Pancreas (tissue), 10 donors: ENCODE data around the gene GORASP1. TPM values are rescaled to one million over a fixed set of nuclear protein-coding genes. Genes with fewer than 3 reads are reported as not detected.

ENCODE experiments used
- ATAC-seq, 4 donors: fragments of 200-7000 bp; cut with Tn5 transposase; one replicate each; pipeline versions ENCODE4 v1.8.0 to v1.9.1; 2020; ENCODE audit warnings: mild to moderate bottlenecking in 4 of 4, moderate library complexity in 4 of 4
- DNase-seq, 6 donors: peaks; one replicate each; pipeline ENCODE4 v3.0.0-alpha.2; 2020
- FAIRE-seq: peaks from 2 replicates; lab custom pipeline; 2012; peaks lifted over from hg19 to GRCh38; lab: Jason Lieb, UNC
- H3K27ac ChIP-seq, 4 donors: fragments of 200-600 bp; sonication (generic); 1 replicate in 3 of 4; 2 replicates in 1 of 4; pipeline versions ENCODE4 v1.5.0 to v1.8.0; 2020
- H3K27me3 ChIP-seq, 4 donors: fragments of 200-600 bp; one replicate each; pipeline ENCODE4 v1.8.0; 2021
- H3K36me3 ChIP-seq, 3 donors: fragments of 200-600 bp; sonication (generic) in 1 of 3; one replicate each; pipeline versions ENCODE4 v1.5.0 to v1.8.0; 2020 to 2021
- H3K4me1 ChIP-seq, 3 donors: fragments of 200-600 bp; one replicate each; pipeline ENCODE4 v1.8.0; 2021
- H3K4me3 ChIP-seq, 4 donors: fragments of 200-600 bp; sonication (generic) in 2 of 4; one replicate each; pipeline versions ENCODE4 v1.5.0 to v1.8.0; 2020 to 2021
- H3K9me3 ChIP-seq, 4 donors: fragments of 200-600 bp; one replicate each; pipeline ENCODE4 v1.8.0; 2021
- CTCF ChIP-seq, 4 donors: fragments of 200-600 bp; sonication (generic) in 3 of 4; IDR thresholded peaks; one replicate each; pipeline versions ENCODE4 v1.5.0 to v1.8.0; 2021; ENCODE audit warnings: antibody characterized with exemption in 4 of 4
- WGBS, 2 donors: extraction: QIAGEN DNeasy Blood & Tissue Kit; methylation state at CpG; one replicate each; pipeline ENCODE4 v1.1.7; 2013; 5-methylcytosine and 5-hydroxymethylcytosine counted together
- intact Hi-C, 3 donors: fragments of 100-400 bp; cut with DNase I; formaldehyde crosslinking; loops; one replicate each; pipeline versions ENCODE4 v1.11.1 to v1.14.2; 2022
- polyA plus RNA-seq, 2 donors: library from polyadenylated mRNA; stranded (reverse); fragments of 200-250 nt; gene quantifications; one replicate each; pipeline ENCODE4 v1.2.3, GENCODE V29; 2013
- total RNA-seq, 6 donors: library from RNA; stranded (reverse); fragmentation: NEBNext Ultra II Directional in 4 of 6; extraction: Animal tissue kit (Norgen Biotek cat#: 25700) in 4 of 6; gene quantifications; one replicate each; pipeline versions ENCODE4 v1.2.1 to v1.2.4, GENCODE V29; 2021 to 2023
- donor health status: healthy with polysubstance abuse.
- donor health status: DM: no; HTN: no; CAD: no; lungs with moderate emphysema.
- donor health status: DM: no; HTN: no; CAD: no.
- donor health status: control.
- donor health status: control.
- donor health status: Bipolar disorder and iron deficiency.
- donor health status: DM: yes; HTN: yes; CAD: no.
- donor health status: DM: no; HTN: no; CAD: no.
- donor health status: DM: no; HTN: no; CAD: no.
- donor health status: DM: yes; HTN: yes; CAD: no.

The GORASP1 gene
- total and polyA plus RNA-seq, 8 donors, result 25.9 to 79.6 (median 34.3) TPM

DNA sequence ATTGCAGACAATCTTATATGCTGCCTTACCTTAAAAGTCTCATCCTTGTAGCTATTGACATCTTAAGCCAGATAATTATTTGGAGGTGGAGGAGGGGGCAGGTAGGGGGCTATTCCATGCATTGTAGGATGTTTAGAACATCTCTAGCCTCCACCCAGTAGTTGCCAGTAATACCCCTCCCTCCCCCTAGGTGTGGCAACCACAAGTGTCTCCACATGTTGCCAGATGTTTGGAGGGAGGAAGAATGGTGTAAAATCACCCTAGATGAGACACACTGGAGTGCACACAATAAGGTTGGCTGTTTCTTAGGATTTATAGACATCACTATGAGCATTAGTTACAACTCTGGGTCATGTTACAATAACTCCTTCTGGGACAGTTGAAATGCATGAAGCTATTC is 27.4 kb downstream of the GORASP1 start:
- Histone ChIP-seq H3K4me1 (no peaks in the 10 kb centered on the region), H3K4me3 (no peak overlapping the region), H3K9me3 (no peaks in the 10 kb centered on the region), H3K27ac (no peak overlapping the region), H3K27me3 (no peaks in the 10 kb centered on the region), H3K36me3 (peaks cover 3 to 28% (median 20%) of the 10 kb centered on the region in 3 donors)
- DNase-seq (no peak), FAIRE-seq (no peak), ATAC-seq (no peak)
- no peak for TF ChIP-seq CTCF (IDR thresholded peaks at IDR 0.05)
- intact Hi-C loops, result no loop called here

- no peak for FAIRE-seq
- DNase-seq, result no peak
- TF ChIP-seq CTCF (IDR thresholded peaks at IDR 0.05), result no peak
- no peaks in the 10 kb centered on the region for H3K27me3 ChIP-seq
- no peak overlapping the region for H3K27ac ChIP-seq
- ATAC-seq, result no peak
- no peaks in the 10 kb centered on the region for H3K9me3 ChIP-seq
- H3K4me3 ChIP-seq, result no peak overlapping the region
- intact Hi-C loops, result no loop called here
- peaks cover 3 to 31% (median 20%) of the 10 kb centered on the region in 3 donors for H3K36me3 ChIP-seq
- no peaks in the 10 kb centered on the region for H3K4me1 ChIP-seq
These were observed 27.9 kb downstream of the GORASP1 start for GRCh38 chr3:39079530-39079929.

DNA sequence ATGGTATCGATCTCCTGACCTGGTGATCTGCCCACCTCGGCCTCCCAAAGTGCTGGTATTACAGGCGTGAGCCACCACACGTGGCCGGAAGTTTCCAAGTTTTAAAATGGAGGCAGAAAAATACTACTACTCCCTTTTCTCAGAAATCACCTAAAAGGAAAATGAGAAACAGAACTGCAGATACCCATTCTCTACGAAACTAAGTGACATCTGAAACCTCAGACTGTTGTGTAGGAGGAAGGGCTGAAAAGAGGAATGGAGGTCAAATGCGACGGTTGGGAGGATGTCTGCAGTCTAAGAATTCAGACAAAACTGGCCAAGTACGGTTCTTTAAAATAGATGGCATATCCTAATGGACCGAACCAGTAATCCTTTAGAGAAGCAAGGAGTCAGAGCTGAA is 31.5 kb downstream of the GORASP1 start:
- Histone ChIP-seq H3K9me3 (no peaks in the 10 kb centered on the region), H3K4me1 (no peaks in the 10 kb centered on the region), H3K4me3 (no peak overlapping the region), H3K36me3 (peaks cover 3 to 32% (median 20%) of the 10 kb centered on the region in 3 donors), H3K27ac (no peak overlapping the region), H3K27me3 (no peaks in the 10 kb centered on the region)
- FAIRE-seq, result no peak
- DNase-seq, result no peak
- WGBS, 2 donors, result 95 to 99% methylated on average over 10 of the region's 10 CpGs
- intact Hi-C loops, result no loop called here
- no peak for TF ChIP-seq CTCF (IDR thresholded peaks at IDR 0.05)
- ATAC-seq, result no peak

DNA sequence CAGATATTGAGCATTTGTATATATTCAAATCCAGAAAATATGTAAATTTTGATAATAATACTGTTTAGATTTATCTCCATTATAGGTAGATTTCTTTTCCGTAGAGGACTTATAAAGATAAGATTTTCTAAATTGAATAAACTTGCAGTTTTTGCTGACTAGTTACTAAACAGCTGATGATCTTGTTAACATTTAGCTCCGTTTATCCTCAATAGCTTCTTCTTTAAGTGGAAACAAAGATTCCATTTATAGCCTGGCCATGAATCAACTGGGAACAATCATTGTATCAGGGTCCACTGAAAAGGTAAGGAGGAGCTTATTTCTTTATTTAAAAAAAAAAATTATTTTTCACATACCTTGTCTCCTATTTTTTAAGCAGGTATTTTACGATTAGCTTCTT is 38.9 kb downstream of the GORASP1 start:
- H3K27me3 ChIP-seq, result no peaks in the 10 kb centered on the region
- no peak for TF ChIP-seq CTCF (IDR thresholded peaks at IDR 0.05)
- no peak overlapping the region for H3K4me3 ChIP-seq
- H3K36me3 ChIP-seq, result peaks cover 0 to 24% (median 9%) of the 10 kb centered on the region in 3 donors
- 82 to 86% methylated on average over 3 of the region's 3 CpGs for WGBS, 2 donors
- H3K9me3 ChIP-seq, result no peaks in the 10 kb centered on the region
- ATAC-seq (no peak), FAIRE-seq (no peak), DNase-seq (no peak)
- no peaks in the 10 kb centered on the region for H3K4me1 ChIP-seq
- no peak overlapping the region for H3K27ac ChIP-seq
- intact Hi-C loops, result no loop called here

DNA sequence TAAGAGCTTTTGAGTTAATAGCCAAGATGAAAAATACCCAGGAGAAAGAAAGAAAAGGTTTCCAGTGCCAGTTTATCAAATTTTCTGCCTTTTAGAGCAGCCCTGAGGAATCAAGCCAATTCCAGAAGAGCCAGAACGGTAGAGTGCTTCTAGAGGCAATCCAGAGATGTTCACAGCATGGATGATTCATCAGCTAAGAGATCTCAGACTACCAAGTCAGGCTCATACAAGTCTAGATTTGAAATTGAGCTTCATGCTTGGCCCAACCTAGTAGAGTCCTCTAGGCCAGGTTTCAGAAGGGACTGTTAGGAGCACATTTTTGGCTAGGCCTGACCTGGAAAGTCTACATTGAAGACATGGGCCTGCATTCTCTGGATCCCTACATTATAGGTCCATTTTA is 40.1 kb downstream of the GORASP1 start:
- FAIRE-seq, result no peak
- 63 to 67% methylated on average over 1 of the region's 1 CpG for WGBS, 2 donors
- TF ChIP-seq CTCF (IDR thresholded peaks at IDR 0.05), result no peak
- Histone ChIP-seq H3K27me3 (no peaks in the 10 kb centered on the region), H3K4me1 (no peaks in the 10 kb centered on the region), H3K4me3 (no peak overlapping the region), H3K9me3 (no peaks in the 10 kb centered on the region), H3K36me3 (peaks cover 0 to 24% (median 9%) of the 10 kb centered on the region in 3 donors), H3K27ac (no peak overlapping the region)
- no peak for DNase-seq
- intact Hi-C loops, result no loop called here
- no peak for ATAC-seq
